Measurements from ENCODE around the gene C2orf42.

GRCh38 chr2:70188460-70188859, 2.4 kb downstream of the C2orf42 start:
- TF ChIP-seq EZH2 (IDR thresholded peaks at IDR 0.05; ENCODE audit: borderline replicate concordance) (no peak), CTCF (IDR thresholded peaks at IDR 0.05; ENCODE audit: poor library complexity) (no peak), EZH2phosphoT487 (IDR thresholded peaks at IDR 0.05; ENCODE audit: low read depth, severe bottlenecking, unreplicated experiment) (no peak)

Measured in hepatocyte (in vitro differentiated cells).